H1 (cell line): Measurements from ENCODE around the gene RSPO3. TPM values are rescaled to one million over a fixed set of nuclear protein-coding genes. Genes with fewer than 3 reads are reported as not detected.

Experiments used
- TAF1 ChIP-seq: IDR thresholded peaks from 2 replicates; pipeline ENCODE4 v1.6.1; 2011; ENCODE audit warnings: mild to moderate bottlenecking, low read depth, low read length
- TAF7 ChIP-seq: optimal IDR thresholded peaks from 2 replicates; pipeline ENCODE3; 2011; ENCODE audit warnings: low read depth, mild to moderate bottlenecking, inconsistent platforms, low read length, moderate library complexity, borderline replicate concordance
- polyA plus RNA-seq, 7 experiments: library from polyadenylated mRNA; depleted of rRNA in 3 of 7; stranded (reverse) in 5 of 7; unstranded in 2 of 7; fragments of >200 nt in 5 of 7; fragments of 200-250 nt in 2 of 7; gene quantifications; 1 replicate in 5 of 7; 2 replicates in 1 of 7; 4 replicates in 1 of 7; pipeline versions ENCODE4 v1.2.1 to v1.2.3, GENCODE V29; 2011 to 2013; ENCODE audit warnings: missing spikeins in 2 of 7, mixed read lengths in 2 of 7
- total RNA-seq: library from RNA; stranded (reverse); fragmentation: NEBNext Ultra II Directional; extraction: Animal tissue kit (Norgen Biotek cat#: 25700); gene quantifications from 2 replicates; pipeline ENCODE4 v1.2.1, GENCODE V29; 2021
- TF ChIP-seq, protein P1 (sequence below): IDR thresholded peaks from 2 replicates; pipeline ENCODE4 v1.6.1; 2011; ENCODE audit warnings: low read length, improper control_type of control experiment

The RSPO3 gene
- total and polyA plus RNA-seq, 2 of the 8 experiments (the other 6 are each of a cell fraction or from before 2014, with no cell fraction given), result not detected

DNA sequence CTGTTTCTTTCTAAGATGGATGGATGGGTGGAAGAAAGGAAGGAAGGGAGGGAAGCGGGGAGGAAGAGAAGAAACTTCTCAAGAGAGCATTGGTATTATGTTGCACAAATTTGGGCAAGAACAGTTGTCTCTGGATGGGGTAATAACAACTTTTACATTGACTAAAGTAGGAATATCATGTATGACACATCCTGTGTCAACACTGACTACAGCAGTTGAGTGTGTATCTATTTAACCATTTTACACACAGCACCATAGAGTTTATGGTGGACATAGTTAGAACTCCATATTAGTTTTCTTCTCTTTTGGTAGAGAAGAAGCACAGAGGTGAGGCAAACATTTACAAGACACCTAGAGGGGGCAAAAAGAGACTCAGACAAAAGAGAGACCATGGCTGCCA is 103.9 kb downstream of the RSPO3 start (continued):
- TF ChIP-seq TAF1 (no peak), TAF7 (no peak)
- TF ChIP-seq, protein P1, sequence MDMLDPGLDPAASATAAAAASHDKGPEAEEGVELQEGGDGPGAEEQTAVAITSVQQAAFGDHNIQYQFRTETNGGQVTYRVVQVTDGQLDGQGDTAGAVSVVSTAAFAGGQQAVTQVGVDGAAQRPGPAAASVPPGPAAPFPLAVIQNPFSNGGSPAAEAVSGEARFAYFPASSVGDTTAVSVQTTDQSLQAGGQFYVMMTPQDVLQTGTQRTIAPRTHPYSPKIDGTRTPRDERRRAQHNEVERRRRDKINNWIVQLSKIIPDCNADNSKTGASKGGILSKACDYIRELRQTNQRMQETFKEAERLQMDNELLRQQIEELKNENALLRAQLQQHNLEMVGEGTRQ, result no peak
